Inflammatory macrophage treated with lipopolysaccharide for 4 hours (primary cell): ENCODE measurements around the gene AFDN.

Experiments used
- DNase-seq: peaks from one replicate; pipeline ENCODE4 v3.0.0-alpha.2; 2020

Gene AFDN, protein sequence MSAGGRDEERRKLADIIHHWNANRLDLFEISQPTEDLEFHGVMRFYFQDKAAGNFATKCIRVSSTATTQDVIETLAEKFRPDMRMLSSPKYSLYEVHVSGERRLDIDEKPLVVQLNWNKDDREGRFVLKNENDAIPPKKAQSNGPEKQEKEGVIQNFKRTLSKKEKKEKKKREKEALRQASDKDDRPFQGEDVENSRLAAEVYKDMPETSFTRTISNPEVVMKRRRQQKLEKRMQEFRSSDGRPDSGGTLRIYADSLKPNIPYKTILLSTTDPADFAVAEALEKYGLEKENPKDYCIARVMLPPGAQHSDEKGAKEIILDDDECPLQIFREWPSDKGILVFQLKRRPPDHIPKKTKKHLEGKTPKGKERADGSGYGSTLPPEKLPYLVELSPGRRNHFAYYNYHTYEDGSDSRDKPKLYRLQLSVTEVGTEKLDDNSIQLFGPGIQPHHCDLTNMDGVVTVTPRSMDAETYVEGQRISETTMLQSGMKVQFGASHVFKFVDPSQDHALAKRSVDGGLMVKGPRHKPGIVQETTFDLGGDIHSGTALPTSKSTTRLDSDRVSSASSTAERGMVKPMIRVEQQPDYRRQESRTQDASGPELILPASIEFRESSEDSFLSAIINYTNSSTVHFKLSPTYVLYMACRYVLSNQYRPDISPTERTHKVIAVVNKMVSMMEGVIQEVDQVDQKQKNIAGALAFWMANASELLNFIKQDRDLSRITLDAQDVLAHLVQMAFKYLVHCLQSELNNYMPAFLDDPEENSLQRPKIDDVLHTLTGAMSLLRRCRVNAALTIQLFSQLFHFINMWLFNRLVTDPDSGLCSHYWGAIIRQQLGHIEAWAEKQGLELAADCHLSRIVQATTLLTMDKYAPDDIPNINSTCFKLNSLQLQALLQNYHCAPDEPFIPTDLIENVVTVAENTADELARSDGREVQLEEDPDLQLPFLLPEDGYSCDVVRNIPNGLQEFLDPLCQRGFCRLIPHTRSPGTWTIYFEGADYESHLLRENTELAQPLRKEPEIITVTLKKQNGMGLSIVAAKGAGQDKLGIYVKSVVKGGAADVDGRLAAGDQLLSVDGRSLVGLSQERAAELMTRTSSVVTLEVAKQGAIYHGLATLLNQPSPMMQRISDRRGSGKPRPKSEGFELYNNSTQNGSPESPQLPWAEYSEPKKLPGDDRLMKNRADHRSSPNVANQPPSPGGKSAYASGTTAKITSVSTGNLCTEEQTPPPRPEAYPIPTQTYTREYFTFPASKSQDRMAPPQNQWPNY (N-terminal part only)

DNA sequence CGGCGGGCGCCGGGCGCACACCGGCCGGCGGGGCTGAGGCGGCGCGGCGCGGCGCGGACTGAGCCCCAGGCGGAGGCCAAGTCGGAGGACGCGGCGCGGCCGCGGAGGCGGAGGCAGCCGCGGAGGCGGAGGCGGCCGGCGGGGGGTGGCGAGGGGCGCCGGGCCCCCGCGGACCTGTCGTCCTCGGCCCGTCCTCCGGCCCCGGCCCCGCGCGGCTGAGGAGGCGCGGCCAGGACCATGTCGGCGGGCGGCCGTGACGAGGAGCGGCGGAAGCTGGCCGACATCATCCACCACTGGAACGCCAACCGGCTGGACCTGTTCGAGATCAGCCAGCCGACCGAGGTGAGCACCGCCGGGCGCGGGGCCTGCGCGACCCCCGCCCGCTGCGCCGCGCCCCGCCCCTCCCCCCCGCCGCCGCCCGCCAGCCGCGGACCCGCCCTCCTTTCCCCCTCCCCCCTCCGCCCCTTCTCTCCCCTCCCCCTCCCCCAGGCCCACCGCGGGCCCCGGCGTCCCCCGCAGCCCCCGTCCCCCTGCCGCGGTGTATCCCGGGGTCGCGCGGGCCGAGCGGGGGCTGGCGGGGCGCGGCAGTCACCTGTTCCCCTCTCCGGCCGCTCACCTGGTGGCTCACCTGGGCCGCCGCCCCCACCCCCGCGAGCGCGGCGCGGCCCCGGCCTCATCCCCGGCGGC is at the start of gene AFDN:
Gene AFDN (plus strand): TSS at position 16 of the 687 bp plus-strand sequence. CDS start 222 bp downstream, at position 238.
- peak; percentile 23 for DNase-seq

DNA sequence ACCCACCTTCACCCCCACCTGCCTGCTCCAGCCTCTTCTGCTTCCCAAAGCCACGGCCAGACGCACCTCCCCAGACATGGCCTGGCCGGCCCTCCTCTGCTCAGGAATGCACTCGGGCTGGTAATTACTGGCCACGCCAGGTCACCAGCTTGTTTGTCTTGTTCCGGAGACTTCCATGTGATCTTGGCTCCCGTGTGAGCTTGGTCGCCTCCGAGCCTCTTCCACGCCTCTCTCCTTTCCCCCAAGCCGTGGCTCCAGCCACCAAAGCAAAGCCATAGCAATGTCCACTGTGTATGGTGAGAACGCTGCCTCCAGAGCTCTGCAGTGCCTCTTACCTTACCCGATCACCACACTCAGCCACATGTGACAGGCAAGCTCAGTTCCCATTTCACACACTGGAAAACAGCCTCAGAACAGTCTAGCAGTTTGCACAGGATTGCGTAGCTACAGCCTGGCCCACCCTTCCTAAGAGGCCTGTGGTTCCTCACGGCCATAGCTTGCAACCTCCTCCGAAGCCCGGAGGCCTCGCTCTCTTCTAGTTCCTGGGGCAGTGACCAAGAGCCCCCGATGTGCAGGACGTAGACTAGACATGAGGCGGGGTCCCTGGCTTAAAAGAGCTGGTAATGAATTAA is 48.1 kb upstream of the AFDN start:
- no peak for DNase-seq

DNA sequence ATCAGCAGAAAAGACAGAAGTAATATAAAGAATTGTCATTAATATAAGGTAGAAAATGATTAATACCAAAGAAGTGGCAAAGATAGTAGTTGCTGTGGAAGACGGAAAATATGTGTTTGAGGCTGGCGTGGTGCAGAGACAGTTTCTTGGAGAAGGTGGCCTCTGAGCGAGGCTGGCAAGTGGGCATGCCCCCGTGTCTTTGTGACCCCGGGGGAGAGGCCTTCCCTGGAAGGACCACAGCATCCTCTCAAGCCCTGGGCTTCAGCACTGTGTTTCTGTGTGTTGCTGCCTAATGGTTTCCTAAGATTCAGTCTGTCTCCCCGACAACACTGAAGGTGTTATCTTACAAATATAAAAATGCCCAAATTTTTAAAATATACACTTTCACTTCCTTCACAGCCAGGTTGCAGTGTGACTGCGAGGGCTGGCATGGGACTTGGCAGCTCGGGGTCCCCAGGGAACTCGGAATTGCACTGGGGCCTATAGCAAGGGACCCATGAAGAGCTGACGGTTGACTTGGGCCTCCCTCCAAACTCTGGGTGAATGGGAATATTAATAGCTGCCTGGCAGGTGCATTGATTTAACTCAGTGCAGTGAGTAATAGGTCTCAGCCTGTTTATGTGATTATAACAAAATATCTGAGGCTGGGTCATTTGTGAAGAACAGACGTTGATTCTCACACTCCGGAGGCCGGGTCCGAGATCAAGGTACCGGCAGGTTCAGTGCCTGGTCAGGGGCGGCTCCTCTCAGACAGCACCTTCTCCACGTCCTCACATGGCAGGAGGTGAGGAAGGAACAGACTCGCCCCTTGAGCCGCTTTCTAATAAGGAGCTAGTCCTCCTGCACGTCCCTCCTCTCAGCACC is 47.4 kb upstream of the AFDN start:
- no peak for DNase-seq

DNA sequence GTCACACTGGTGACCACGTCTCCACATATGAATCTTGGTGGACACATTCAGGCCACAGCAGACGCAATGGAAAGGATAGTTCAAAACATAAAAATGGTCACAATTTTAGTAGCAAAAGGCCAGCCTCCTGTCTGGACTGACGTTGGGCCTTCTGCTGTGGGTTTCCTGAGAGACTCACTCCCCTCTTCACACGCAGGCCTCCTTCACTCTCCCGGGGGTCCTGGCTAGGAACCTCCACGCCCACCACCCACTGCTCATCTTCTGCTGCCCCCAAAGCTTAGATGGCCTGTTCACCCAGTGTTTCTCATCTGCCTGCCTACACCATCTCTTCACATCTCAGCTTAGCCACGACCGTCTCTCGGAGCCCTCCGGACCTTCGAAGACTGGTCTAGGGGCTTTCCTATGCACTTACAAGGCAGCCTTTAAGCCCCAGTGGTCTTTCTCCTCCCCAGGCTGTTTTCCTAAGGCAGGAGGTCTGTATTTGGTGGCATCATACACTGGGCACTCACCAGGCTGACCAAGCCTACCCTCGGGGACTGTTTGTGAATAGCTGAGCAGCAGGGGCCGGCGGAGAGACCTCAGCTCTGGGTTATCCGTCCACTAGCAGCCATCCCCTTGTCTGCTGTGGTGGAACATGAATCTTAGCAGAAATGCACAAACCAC is 46.6 kb upstream of the AFDN start:
- DNase-seq, result no peak

DNA sequence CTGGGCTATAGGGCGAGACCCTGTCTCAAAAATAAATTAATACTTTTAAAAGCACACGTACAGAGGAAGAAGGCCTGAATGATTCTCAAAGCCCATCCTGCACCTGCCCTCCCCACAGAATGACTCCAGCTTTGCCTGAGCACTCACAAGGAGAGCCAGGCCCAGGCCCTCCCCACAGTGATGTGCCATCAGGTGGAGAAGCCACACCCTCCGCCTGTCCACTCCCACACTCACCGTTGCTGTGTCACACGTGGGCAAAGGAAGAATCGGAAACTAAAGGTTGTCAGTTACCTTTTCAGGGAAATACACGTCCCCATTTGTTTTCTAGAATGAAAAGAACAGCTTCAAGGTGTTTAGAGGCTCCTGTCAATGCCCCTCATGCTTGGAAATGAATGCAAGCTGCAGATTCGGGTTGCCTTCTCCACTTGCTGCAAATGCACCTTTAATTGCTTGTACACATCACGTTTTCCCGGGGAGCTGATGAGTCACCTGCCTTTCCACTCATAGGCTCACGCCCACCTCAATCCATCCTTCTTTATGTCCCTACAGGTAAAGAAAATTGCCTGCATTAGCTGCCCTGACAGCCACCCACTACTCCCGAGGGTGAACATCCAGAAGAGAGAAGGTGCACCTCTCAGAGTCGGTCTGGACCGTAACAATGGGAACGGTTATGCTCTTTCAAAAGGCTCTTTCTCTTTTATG is 45.5 kb upstream of the AFDN start:
- no peak for DNase-seq

DNA sequence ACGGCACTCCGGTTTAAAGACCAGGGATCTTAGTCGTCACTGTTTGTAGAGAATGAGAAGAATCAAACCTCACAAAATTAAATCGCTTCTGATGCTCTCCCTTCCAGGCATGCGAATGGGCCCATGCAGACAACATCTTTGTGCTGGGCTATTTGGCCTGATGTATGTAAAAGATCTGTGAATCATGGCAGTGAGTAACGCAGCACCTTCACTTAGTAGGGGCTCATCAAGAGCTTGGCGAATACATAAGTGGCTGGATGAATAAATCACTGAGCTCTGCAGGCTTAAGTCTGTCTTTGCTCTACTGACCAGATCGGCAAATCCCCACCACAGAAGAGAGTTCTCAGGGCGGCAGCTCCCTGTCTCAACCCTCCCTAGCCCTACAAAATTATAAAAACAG is 44.8 kb upstream of the AFDN start:
- no peak for DNase-seq

DNA sequence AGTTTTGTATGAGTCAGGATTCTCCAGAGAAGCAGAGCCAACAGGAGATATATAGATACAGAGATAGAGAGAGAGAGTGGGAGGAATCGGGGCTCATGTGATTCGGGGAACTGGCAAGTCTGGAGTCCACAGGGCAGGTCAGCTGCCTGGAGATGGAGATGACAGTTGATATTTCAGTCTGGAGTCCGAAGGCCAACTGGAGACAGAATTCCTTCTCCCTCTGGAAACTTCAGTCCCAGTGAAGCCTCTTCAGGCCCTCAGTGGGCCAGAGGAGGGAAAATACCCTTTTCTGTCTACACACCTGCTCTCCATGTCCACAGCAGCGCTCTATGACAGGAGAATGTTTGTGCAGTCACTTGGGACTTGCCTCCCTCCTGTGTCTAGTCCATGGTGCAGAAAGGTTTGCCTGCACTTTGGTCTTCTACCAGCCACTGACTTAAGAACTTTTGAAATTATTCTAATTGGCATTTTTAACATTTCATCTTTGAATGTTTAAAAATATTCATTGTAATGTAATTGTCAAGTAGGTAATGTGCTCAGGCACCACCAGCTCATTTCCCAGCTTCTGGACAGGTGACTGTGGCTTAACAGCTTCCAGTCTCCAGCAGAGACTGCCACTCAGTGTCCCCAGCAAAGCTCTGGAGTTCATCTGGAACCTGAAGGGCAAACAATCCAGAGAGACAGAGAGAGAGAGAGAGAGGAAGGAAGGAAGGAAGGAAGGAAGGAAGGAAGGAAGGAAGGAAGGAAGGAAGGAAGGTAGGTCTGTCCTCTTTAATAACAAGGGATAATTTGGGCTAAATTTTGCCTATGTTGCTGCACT is 43.8 kb upstream of the AFDN start:
- DNase-seq, result no peak

DNA sequence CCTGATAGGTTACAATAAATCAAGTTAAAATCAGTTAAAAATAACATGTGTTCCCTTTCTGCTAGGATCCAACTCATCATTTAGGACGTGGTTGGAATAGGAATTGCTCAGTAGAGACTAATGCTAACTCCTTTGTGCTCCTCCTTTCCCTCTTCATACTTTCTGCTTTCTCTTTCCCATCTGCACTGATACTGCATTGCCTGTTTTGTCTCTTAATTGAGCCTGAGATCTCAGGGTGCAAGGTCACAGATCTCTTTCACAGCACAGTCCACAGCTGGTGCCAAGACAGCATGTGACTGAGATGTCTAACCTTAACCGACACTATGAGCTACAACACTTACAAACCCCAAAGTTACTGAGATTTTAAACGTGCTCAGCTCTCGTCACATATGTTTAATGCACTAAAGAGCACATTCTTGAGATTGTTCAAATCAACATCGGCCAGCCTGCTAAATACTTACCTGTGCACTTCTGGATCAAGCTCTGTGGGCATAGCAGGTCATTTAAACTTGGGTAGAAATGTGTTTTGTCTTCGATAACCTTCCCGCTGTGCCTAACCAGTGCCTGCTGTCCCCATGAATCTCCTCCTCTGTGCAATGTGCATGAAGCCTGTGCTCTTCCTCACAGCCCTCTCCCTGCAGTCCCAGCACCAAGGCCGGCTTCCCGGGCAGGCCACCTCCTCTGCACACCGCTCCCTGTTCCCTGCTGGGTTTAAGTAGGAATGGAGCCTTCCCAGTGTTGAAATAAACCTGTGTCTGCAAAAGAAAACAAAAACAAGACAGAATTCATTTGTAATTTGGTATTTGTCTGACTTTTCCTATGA is 39.6 kb upstream of the AFDN start:
- DNase-seq, result no peak

DNA sequence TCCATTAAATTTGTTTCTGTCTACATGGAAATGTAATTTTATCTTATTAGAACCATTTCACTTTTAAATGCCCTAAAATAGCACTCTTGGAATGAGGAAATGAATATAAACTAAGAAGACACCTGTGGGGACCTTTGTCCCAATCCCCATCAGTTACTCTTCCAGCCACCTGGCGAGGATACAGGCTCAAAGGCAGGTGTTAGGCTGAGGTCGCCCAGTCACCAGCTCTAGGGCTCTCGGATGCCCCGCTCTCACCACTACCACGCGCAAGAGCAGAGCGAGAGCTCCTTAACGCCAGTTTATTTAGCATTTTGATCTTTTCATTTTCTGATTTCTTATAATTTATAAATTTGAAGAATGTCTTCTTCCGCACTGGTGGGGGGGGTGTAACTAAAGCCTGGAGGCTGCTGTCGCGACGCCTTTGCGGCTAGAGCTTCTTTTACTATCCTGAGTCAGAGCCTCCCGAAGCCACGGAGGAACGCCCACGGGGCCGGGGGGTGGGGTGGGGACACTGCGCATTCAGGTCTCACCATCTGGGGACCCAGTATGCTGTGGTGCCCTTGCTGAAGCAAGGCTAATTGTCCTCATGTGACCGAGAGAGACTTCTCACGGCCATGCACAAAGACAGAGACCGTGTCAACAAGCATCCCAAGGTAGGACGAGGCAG is 38.7 kb upstream of the AFDN start:
- DNase-seq, result no peak

DNA sequence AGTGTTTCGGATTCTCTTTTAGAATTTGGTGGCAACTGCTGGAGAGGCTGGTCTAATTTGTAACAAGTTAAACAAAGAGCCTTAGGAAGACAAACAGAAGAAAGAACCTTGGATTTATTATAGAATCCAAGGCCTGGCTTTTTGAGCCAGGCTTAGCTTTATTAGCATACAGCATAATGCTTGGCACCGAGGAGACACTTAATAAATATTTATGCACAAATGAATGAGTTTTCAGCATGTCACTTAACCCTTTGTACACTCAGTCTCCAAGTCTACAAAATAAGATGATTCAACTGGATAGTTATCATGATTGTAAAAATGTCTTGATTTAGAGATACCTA is 38.2 kb upstream of the AFDN start:
- DNase-seq, result no peak

DNA sequence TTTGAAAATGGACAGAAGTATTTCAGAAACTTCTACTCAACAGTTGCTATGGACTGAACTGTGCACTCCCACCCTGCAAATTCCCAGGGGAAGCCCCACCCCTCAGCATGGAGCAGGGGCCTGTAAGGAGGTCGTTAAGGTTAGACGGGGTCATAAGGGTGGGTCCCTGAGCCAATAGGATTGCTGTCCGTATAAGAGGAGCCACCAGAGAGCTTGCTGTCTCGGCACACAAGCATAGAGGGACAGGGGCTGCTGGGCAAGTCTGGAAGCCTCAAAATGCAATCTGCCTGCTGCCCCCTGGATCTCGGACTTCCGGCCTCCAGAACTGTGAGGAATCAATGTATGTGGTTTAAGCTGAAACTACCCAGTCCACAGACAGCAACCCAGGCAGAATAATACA is 37.4 kb upstream of the AFDN start:
- DNase-seq, result no peak

DNA sequence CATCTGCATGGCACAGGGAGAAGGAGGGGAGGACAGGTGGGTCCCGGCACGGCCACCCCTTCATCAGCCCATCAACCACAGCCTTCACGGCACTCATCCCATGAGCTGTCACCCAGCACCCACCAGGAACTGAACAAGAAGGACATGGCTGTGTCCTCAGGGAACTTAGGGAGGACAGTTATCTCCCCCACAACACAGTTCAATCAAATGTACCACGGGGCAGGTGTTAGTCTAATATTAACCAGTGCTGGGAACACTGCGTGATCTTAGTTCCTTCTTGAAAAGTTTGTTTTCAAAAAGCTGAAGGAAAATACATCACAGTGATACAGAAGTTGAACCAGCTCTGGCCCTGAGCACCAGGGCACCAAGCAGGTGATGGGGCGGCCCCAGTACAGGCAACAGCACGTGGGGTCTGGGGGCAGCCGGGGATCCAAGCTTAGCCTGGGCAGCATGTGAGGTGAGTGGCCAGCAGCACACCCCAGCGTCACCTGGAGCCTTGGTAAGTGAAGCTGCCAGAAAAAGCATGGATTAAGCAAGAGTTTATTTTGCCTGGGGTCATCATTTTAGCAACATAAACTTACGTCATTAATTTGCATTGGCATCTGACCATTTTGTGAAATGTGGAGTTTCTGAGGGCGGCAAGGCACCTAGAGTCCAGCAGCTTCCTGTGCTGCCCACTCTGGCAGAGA is 35.5 kb upstream of the AFDN start:
- peak; percentile 79 for DNase-seq

DNA sequence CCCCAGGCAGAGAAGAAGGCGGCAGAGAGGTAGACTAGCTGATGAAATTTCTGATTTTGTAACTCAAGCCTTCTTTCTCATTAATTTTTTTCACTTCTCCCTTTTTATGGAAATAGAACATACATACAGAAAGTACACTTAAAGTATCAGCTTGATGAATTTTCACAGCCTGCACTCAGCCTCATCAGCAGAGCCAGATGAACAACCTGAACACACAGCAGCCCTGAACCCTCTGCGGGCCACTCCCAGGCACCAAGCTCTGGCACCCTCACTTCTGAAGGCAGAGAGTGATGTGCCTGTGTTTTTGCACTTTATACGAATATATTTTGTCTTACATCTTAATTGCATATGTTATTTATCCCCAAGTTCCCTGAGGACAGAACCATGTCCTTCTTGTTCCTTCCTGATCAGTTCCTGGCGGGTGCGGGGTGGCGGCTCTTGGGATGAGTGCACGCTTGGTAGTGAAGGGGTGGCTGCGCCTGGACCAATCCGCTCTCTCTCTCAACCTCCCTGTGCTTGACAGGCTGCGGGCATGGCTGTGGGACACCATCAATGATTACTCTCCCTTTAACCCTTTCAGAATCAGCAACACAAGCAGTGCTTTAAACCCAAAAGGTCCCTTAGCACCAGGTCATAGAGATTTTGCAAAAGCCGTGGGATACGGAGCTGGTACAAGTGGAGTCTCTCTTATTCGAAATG is 34.8 kb upstream of the AFDN start:
- DNase-seq, result no peak

DNA sequence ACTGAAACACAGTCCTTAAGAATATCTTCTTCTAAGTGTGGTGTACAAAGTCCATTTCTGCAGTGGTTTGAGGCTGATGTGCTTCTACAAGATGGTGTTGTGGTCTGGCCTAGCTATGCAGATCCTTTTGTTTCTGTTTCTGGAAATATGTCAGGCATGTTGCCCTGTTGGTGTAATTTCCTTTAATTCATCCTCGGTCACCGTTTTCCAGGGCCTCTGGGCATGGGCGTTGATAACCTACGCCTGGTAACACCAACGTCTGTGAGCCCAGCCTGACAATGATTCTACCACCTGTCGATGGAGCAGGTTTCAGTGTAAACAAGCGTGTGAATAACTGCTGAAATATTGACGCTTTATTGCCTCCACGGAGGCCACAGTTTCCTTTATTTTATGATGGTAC is 33.3 kb upstream of the AFDN start:
- DNase-seq, result no peak

DNA sequence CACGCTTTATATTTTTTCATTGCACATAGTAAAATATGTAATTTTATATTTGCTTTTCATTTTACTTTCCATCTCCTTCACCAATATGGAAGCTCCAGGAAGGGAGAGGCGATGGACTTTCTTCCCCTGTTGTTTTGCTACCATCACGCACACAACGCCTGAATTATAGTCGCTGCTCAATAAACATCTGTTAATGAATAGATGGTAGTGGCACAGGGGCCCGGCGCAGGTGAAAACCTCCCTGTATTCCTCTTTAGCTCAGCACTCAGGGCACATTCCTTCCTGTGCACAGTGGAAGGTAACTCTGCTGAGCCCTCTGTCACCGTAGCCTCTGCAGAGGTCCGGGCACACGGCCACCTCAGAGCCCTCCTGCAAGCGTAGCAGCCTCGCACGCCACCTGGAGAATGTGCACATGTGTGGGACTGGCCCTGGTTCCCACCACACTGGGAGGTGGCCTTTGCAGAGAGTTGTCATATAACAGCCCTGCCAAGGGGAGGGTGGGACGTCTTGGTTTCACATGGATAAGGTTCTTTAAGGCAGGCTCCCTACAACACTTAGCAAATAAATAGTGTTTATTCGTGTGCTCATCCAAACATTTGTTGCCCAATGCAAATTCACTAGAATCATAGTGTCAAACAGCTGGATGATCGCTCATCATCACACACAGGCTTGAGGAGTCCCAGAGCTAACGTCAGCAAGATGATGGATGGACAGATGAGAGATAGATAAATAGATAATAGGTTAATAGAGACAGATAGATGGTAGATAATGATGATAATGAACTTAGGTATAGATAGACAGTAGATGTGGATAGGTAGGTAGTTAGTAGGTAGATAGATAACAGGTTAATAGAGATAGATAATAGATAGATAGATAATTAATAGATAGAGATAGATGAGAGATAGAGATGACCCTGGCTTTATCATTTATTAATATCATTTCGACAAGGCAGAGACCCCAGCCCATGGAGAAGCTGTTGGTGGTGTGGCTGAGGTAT is 32.3 kb upstream of the AFDN start:
- no peak for DNase-seq
